Left ventricle myocardium superior (tissue), 1 donor: ENCODE data around the gene PLA1A. TPM values are rescaled to one million over a fixed set of nuclear protein-coding genes. Genes with fewer than 3 reads are reported as not detected.
"Not testable (repeated sequence)": the region's sequence is repeated elsewhere in the genome, so short reads cannot be mapped to it uniquely, and the experiment has no call there.

Experiments used
- ATAC-seq: fragments of 200-7000 bp; cut with Tn5 transposase; one replicate; pipeline ENCODE4 v1.9.1; 2020; ENCODE audit warnings: mild to moderate bottlenecking, moderate library complexity
- DNase-seq: peaks from one replicate; pipeline ENCODE4 v3.0.0-alpha.2; 2020
- intact Hi-C: fragments of 100-400 bp; cut with micrococcal nuclease; formaldehyde crosslinking; loops from one replicate; pipeline ENCODE4 v1.11.0; 2022
- total RNA-seq: library from RNA; stranded (reverse); fragmentation: NEBNext Ultra II Directional; extraction: Animal tissue kit (Norgen Biotek cat#: 25700); gene quantifications from one replicate; pipeline ENCODE4 v1.2.1, GENCODE V29; 2021
- donor health status: DM: no; HTN: yes; CAD: no; lungs with severe emphysema.

PLA1A gene
- total RNA-seq, 1 donor from 2014 or later, result 1.3 TPM

- ATAC-seq (no peak), DNase-seq (no peak)
- intact Hi-C loops, result no loop called here
Measured at GRCh38 chr3:119677641-119677934, 79.9 kb downstream of the PLA1A start.

- DNase-seq, intact Hi-C loops, ATAC-seq: not testable (repeated sequence)
Measured at GRCh38 chr3:119678209-119678608, 80.5 kb downstream of the PLA1A start.

Other genes with a start within 250 kb of the PLA1A start
- gene TMEM39A, start 134.3 kb upstream of the PLA1A start, total RNA-seq, result 17.5 TPM
- 6.4 TPM for gene POGLUT1, start 128.9 kb upstream of the PLA1A start, total RNA-seq
- 349 TPM for gene TIMMDC1, start 99.3 kb upstream of the PLA1A start, total RNA-seq
- not detected for gene CD80, start 38.3 kb upstream of the PLA1A start, total RNA-seq
- gene ADPRH, start 18.4 kb upstream of the PLA1A start, total RNA-seq, result 10.3 TPM
- gene POPDC2, start 62.7 kb downstream of the PLA1A start, total RNA-seq, result 586 TPM
- 177 TPM for gene COX17, start 79.5 kb downstream of the PLA1A start, total RNA-seq
- gene CFAP91, start 105.1 kb downstream of the PLA1A start, total RNA-seq, result 0.45 TPM
- 0.12 TPM for gene NR1I2, start 184.2 kb downstream of the PLA1A start, total RNA-seq